Measurements from ENCODE around the gene BMPR1A. TPM values are rescaled to one million over a fixed set of nuclear protein-coding genes. Genes with fewer than 3 reads are reported as not detected.

The BMPR1A gene
- total RNA-seq, 1 donor from 2014 or later = 58.5 TPM

GRCh38 chr10:86956848-86957448 lies 200.5 kb downstream of the BMPR1A start:
- DNase-seq = no peak

- DNase-seq = no peak
Observed at GRCh38 chr10:86957471-86958115, 201.2 kb downstream of the BMPR1A start, which contains the start of gene MMRN2. Gene MMRN2, minus strand, starts transcription at chr10:86957615. Its CDS starts 74 bp downstream, at chr10:86957541.

GRCh38 chr10:86958116-86958900 lies 201.9 kb downstream of the BMPR1A start, which contains the start of gene SNCG:
Gene SNCG, plus strand, starts transcription at chr10:86958599. Its CDS starts 99 bp downstream, at chr10:86958698.
- no peak for DNase-seq

DNA sequence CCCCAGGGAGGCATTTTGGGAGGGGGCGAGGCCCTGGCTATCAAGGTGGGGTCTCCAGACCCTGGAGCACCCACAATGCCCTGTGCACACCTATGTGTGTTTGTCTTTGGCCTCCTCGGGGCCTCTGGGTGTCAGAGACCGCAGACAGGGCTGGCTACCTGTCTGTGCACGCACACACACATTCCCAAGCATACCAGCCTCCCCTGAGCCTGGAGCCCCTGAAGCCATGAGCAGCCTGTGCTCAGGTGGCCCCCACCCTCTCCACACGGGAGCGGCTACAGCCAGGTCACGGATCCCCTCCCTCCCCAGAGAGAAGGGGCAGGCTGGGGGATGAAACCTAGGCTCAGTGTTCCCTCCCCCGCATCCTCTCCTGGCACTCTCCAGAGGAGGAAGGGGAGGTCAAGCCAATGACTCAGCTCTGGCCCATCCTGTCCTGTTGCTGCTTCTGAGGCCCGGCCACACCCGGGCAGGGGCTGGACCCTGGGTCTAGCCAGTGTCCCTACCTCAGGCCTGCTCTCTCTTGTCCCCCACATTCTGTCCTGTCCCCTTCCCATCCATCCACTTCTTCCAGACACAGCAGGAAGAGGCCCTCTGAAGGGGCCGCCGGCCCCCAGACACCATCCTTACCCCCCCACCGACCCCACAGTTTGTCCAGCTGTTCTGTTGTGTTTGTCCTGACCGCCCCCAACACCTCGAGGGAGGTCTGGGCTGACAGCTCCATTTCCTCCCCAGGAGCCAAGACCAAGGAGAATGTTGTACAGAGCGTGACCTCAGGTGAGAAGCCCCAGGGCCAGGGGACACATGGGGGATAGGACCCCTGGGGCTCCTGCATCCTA lies 202.7 kb downstream of the BMPR1A start:
- no peak for DNase-seq

- DNase-seq = no peak
Observed at GRCh38 chr10:86959737-86960002, 203.3 kb downstream of the BMPR1A start.

DNA sequence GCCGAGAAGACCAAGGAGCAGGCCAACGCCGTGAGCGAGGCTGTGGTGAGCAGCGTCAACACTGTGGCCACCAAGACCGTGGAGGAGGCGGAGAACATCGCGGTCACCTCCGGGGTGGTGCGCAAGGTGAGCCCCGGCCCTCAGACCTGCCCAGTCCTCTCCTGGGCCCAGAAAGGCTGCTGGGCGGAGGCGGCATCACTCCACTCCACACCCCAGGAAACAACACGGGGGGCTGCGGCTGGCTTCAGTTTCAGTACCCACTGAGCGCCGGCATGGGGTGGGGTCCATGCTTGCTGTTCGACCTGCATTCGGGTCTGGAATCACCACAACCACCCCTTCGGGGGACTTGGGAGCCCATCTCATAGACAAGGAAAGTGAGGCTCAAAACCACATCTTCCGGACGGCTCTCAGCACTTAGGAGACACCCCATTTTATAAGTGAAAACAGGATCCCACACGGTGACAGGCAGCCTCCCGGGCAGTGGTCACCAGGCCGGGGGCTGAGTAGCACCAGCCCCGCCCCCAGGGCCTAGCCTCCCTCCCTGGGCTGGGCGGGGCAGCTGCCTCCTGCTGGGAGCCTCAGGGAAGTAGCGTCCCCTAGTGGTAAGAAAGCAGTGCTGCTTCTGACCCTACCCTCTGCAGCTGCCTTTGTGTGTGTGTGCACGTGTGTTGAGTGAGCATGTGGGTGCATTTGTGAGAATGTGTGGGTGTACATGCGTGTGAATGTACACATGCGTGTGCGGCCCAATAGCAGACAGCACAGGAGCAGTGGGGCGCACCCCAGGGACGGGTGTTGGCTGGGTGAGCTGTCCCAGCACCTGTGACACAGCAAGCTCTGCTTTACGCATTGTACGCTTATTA lies 203.8 kb downstream of the BMPR1A start:
- DNase-seq = no peak

DNA sequence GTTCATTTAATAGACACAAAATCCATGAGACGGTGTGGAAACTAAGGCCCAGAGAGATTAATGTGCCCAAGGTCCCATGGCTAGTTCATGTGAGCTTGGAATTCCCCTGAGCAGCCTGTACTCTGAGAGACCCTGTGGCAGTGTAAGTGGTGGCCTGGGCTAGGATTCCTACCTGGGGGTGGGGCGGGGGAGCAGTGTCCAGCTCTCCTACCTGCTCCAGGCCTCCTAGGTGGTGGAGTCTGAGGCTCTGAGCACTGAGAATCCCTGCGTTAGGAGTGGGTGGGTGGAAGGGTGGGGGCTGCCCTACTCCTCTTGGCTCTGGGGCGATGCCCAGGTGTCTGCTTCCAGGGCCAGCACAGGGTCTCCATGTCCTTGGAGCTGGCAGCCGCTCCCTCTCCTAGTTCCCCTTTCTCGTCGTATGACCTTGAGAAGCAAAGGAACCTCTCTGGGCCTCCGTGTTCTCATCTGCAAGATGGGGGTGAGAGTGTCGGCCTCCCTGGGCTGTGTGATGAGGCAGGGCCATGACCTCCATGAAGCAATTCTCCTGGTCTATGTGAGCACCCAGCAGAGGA lies 204.5 kb downstream of the BMPR1A start:
- DNase-seq = no peak

DNA sequence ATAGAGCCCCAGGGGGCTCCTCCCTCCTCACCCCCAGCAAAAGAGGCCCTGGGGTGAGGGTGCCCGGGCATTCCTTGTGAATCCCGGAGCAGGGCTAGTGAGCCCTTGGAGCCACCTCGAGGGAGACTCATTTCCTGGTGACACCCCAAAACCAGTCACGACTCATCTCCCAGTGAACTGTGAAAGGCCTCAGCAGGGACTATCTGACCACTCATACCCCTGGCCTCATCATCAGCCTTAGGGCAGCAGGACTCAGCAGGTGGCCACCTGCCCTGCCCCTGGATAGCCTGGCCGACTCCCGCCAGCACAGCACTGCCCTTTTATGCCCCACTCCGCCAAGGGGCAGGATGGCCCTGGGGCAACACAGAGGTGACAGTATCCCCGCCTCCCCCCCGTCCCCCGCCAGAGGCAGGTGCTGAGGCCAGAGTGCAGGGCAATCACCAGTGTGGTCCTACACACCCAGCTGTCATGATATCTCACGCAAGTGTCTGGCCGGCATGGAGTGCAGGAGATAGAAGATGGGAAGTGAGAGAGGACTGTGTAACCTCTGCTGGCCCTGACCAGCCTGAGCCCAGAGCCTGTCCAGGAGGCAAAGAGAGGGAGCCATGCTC lies 205.2 kb downstream of the BMPR1A start:
- DNase-seq = no peak

DNA sequence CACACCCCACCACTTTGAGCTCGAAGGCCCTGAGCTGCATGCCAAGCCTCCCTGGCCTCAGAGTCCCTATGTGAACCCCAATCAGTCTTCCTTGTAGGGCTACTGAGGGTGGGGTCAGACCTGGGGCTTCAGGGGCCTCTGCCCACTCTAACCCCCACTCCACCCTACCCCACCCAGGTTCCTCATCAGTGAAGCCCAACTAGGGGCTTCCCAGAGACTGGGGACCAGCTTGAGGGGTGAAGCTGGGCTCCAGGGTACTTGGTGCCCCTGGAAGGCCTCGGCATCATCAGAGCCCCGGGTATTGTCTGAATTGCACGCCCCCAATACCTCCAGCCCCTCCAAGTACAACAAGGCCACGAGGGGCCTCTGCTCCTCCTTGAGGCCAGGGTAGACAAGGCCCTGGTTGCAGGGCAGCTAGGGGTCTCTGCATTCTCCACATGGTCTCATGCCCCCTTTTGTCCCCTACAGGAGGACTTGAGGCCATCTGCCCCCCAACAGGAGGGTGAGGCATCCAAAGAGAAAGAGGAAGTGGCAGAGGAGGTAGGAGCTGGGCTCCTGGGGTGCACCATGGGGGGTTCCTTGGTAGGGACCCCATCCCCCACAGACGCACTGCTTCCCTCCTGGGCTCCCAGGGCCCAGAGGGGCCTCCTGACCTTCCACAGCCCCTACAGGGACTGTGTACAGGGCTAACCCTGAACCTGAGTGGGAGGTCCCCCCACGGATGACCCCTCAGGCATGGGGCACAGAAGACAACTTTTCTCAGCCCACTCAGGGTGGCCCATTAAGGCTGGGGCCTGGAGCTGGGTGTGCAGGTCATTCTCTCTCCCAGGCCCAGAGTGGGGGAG lies 205.9 kb downstream of the BMPR1A start:
- DNase-seq = no peak

GRCh38 chr10:86962981-86963310 lies 206.5 kb downstream of the BMPR1A start:
- no peak for DNase-seq

GRCh38 chr10:86963341-86963919 lies 207.0 kb downstream of the BMPR1A start:
- DNase-seq = no peak

GRCh38 chr10:86964061-86964846 lies 207.8 kb downstream of the BMPR1A start:
- no peak for DNase-seq

- DNase-seq = no peak
Observed at GRCh38 chr10:86964847-86965190, 208.4 kb downstream of the BMPR1A start.

DNA sequence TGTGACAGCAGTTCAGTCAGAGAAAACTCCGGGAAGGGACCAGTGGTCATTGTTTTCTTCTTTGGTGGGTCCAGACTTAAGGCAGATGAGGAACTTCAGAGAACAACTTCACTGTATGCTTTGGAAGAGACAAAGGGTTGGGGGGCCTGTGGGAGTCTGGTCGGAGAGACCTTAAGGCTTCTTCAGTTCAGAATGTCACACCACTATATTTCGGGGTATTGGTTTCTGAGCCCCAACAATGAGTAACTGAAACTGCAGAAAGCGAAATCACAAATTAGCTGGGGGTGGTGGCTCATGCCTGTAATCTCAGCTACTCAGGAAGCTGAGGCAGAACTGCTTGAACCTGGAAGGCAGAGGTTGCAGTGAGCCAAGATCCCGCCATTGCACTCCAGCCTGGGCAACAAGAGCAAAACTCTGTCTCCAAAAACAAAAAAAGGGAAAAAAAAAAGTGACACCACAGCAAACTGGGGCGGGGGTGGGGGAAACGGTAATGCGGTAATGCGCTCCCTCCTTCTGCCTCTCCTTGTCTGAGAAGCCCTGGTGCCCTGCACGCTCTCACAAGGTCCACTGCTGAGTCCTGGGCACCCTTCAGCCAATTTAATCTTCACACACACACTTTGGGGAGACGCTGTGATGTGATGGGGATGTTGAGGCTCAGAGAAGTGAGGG lies 209.7 kb downstream of the BMPR1A start:
- no peak for DNase-seq

- DNase-seq = no peak
Observed at GRCh38 chr10:86967481-86967941, 211.1 kb downstream of the BMPR1A start.

DNA sequence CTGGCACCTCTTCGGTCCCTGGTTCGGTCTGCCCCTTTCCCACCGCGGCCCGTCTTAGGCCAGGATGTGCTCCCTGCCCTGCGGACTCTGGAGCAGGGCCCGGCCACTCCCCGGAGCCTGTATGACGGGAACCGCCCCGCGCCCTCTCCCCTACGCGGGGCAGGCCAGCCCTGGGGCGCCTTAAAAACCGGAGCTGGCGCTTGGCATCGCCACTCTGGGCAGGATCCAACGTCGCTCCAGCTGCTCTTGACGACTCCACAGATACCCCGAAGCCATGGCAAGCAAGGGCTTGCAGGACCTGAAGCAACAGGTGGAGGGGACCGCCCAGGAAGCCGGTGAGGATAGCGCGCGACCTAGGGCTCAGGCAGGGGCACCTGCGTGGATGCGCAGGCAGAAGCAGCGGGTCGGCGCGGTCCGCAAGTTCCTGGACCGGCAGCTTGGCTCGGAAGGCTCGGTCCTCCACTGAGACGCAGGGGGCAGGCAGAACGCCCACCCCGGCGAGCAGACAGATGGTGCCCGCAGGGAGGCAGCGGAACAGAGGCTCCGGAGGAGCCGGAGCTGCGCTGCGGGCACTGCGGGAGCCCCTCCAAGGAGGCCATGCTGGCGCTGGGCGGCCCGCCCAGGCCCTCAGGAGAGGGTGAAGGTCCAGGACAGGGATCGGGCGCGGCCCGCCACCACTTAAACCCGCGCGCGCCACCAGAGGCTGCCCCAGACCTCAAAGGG lies 212.0 kb downstream of the BMPR1A start, which contains the start of gene ADIRF:
ADIRF (plus strand) TSS at position 212 of the 723 bp plus-strand sequence; CDS start at position 275, 63 bp downstream.
- no peak for DNase-seq

GRCh38 chr10:86968994-86969355 lies 212.6 kb downstream of the BMPR1A start:
- no peak for DNase-seq
